Hematopoietic multipotent progenitor cell treated with erythropoietin and hydrocortisone succinate and interleukin-3 and kit ligand, for 17 days (in vitro differentiated cells): ENCODE results near the gene UPF3B.
"Not testable (repeated sequence)": the region's sequence is repeated elsewhere in the genome, so short reads cannot be mapped to it uniquely, and the experiment has no call there.

Experiments used
- DNase-seq: peaks from one replicate; pipeline ENCODE4 v3.0.0-alpha.2; 2015; ENCODE audit warnings: low spot score

Gene UPF3B, protein sequence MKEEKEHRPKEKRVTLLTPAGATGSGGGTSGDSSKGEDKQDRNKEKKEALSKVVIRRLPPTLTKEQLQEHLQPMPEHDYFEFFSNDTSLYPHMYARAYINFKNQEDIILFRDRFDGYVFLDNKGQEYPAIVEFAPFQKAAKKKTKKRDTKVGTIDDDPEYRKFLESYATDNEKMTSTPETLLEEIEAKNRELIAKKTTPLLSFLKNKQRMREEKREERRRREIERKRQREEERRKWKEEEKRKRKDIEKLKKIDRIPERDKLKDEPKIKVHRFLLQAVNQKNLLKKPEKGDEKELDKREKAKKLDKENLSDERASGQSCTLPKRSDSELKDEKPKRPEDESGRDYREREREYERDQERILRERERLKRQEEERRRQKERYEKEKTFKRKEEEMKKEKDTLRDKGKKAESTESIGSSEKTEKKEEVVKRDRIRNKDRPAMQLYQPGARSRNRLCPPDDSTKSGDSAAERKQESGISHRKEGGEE

GRCh38 chrX:119852382-119853353, at the start of gene UPF3B:
TSS of gene UPF3B (minus strand) at chrX:119852963. CDS start at chrX:119852928, 35 bp downstream.
- DNase-seq = peak; percentile 97

GRCh38 chrX:119900976-119901375, 48.2 kb upstream of the UPF3B start:
- DNase-seq = no peak

GRCh38 chrX:119899125-119899524, 46.4 kb upstream of the UPF3B start:
- DNase-seq = no peak

- no peak for DNase-seq
These were observed 43.1 kb upstream of the UPF3B start, which contains the start of gene AKAP14 for GRCh38 chrX:119895843-119896326. TSS of gene AKAP14 (plus strand) at chrX:119895893. CDS start at chrX:119903224, 7,331 bp downstream.

DNA sequence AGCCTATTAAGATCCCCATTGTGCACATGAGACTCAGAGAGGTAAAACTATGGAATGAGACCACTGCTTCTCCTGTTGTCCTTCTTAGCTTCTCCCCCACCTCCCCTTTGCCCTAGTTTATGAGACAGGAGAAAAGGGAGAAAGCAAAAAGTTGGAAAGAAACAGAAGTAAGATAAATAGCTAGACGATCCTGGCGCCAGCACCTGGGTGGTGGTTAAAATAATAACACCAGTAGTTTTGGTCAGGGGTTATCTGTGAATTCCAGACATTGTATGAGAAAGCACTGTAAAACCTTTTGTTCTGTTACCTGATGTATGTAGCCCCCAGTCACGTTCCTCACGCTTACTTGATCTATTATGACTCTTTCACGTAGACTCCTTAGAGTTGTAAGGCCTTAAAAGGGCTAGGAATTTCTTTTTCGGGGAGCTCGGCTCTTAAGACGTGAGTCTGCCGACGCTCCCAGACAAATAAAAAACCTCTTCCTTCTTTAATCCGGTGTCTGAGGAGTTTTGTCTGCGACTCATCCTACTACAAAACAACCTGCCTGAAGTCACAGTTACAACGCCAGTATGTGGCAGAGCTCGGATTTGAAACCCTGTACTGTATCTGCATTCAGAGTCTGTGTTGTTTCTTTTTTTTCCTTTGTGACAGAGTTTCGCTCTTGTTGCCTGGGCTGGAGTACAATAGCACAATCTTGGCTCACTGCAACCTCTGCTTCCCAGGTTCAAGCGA, 39.4 kb upstream of the UPF3B start:
- not testable (repeated sequence) for DNase-seq

DNA sequence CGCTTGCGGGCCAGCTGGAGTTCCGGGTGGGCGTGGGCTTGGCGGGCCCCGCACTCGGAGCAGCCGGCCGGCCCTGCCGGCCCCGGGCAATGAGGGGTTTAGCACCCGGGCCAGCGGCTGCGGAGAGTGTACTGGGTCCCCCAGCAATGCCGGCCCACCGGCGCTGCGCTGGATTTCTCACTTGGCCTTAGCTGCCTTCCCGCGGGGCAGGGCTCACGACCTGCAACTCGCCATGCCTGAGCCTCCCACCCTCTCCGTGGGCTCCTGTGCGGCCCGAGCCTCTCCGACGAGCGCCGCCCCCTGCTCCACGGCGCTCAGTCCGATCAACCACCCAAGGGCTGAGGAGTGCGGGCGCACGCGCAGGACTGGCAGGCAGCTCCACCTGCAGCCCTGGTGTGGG, 37.9 kb upstream of the UPF3B start:
- DNase-seq = not testable (repeated sequence)

GRCh38 chrX:119887721-119888425, 35.1 kb upstream of the UPF3B start:
- DNase-seq = peak; percentile 43

DNA sequence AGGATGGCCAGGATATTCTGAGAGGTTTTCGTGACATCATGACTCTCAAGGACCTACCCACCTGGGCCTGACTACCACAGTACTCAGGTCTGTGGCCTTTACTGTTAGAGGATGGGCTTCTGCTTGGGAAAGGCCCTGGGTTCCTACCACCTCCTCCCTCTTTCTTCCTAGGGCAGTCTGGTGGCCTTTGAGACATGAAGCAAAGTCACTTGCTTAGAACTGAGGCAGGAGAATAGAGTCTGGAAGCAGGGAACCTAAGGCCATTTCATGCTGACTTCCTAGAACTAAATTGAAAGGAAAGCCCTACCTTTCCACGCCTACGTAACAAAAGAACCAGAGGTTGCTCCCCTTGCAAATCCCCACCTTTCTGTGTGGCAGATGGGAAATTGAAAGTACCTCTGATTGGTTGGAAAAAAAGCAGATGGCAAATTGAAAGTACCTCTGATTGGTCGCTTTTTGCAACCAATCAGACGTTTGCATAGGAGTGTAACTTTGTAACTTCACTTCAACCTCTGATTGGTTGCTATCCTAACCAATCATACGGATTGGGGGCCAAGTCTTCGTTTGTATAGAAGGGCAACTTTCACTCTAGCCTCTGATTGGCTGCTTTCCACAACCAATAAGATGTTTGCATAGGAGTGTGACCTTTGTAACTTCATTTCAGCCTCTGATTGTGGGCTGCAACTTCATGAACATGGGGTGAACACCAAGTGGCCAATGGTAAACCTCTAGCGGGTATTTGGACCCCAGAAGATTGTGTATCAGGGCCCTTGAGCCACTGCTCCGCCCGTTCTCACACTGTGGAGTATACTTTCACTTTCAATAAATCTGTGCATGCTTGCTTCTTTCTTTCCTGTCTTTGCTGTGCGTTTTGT, 33.0 kb upstream of the UPF3B start:
- DNase-seq = peak; percentile 5

- peak; percentile 51 for DNase-seq
These were observed 28.0 kb upstream of the UPF3B start for GRCh38 chrX:119880552-119881437.

GRCh38 chrX:119880076-119880475, 27.3 kb upstream of the UPF3B start:
- DNase-seq = no peak

DNA sequence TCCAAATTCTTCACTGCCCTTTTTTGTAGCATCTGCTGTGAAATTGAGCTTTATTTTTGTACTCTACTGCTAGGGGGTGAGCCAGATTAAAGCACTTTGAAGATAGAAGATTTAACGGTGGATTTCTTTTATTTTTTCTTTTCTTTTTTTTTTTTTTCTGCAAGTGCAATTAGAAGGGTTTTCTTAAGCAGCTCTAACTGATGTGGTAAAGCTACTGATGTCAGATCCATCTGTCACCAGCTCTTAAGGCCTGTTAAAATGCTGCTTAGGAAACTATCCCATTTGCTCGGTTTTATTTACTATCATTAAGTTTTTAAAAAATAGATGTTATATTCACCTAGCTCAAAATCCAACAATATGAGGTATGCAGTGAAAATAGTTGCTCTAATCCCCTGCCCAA, 26.0 kb upstream of the UPF3B start:
- no peak for DNase-seq

GRCh38 chrX:119871599-119872395, 19.0 kb upstream of the UPF3B start, which contains the start of the genes NDUFA1 and RNF113A:
TSS of gene NDUFA1 (plus strand) at chrX:119871832. CDS start at chrX:119871912, 80 bp downstream.
TSS of gene RNF113A (minus strand) at chrX:119871733. CDS start at chrX:119871613, 120 bp downstream.
- DNase-seq = peak; percentile 84

GRCh38 chrX:119871245-119871598, 18.5 kb upstream of the UPF3B start:
- peak; percentile 8 for DNase-seq

- DNase-seq = peak; percentile 4
These were observed 17.9 kb upstream of the UPF3B start for GRCh38 chrX:119870626-119871131.

- DNase-seq = no peak
These were observed 681 bp upstream of the UPF3B start for GRCh38 chrX:119853444-119853843.

GRCh38 chrX:119833905-119834304, 18.9 kb downstream of the UPF3B start:
- DNase-seq = no peak

- no peak for DNase-seq
These were observed 24.3 kb downstream of the UPF3B start for GRCh38 chrX:119828446-119828845.
